NCI-H2107 (cell line): Measurements from ENCODE around the gene MAST4.

ENCODE experiments used
- DNase-seq: peaks from one replicate; lab custom pipeline; 2025; lab: John Stamatoyannopoulos, UW

MAST4 gene

DNA sequence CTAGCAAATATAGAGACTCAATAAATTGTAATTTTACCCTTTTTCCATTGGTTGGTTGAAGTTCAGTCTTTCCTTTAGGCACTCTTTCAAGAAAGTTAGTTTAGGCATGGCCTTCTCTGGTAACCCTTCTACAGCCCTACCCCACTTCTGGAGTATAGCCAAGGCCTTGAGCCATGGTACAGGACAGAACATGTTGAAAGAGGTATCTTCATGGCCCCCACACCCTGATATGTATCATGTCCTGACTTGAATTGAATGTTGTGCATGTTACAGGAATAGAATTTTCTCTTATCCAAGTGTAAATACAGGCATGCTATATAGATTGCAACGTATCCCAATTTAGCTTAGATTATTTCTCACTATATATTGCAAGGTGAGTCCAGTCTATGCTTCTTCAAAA, 424.8 kb downstream of the MAST4 start:
- DNase-seq, result no peak

DNA sequence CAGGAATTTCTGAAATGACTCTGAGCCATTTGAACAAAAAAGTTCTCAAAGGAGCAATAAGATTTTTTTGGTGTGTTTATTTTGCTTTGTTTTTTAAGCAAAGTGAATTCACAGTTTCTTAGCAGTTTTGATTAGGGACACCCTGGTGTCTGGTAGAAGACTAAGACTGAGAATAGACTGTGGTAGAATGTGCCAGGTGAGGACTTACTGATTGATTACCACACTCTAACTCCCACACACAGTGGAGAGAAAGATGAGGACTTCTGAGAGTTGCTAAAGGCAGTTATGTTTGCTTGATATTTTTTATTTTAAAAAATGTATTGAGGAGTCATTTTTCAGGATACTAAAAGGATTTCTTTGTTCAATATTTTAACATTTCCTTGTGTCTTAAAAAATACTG, 425.3 kb downstream of the MAST4 start:
- no peak for DNase-seq

DNA sequence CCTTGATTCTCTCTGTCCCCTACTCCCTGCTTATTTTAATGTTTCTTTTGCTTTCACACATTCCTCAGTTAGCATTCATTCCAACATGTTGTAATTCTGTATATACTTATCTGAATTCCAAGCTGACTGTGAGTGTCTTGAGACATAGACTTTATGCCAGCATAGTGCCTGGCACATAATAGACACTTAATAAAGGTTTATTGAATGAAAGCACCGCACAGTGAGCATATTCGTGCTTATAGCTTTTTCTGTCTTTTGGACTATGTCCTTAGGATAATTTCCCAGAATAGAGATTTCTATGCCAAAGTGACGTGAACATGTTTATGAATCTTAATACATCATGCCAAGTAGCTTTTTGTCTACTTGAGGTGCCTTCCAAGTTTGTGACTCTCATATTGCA, 425.8 kb downstream of the MAST4 start:
- no peak for DNase-seq

DNA sequence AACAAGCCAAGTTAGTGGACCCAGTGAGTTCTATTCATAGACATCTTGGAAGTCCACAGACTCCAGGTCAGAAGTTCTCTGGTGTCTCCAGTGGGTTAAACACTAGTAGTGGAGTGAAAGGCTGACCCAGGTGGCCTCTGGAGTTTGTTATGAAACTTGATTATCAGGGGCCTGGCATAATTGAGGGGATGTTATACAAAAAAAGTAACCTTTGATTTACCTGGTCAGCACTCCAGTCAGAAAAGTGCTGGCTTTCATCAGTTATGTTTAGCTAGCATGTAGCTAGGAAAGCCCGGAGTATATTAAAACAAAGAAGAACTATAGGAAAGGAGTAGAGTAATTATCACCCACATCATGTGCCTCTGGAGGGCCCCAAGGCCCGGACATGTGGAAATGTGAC, 429.3 kb downstream of the MAST4 start:
- DNase-seq, result no peak

DNA sequence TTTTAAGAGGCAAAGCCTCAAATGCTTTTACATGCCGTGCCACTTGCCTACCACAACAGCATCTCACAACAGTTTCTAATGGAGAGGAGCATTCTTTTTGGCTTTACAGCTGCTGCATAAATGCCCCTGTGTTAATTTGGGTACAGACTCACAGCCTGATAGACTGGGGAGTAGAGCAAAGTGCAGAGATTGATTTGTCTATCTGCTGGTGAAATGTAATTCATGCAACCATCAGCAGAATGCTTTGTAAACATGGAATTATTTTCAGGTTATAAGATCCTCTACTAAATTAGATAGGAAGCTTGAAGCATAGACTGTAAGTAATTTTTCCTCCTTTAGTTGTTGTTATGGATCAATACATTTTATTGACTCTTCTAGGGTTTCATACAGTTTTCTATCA, 430.1 kb downstream of the MAST4 start:
- no peak for DNase-seq

DNA sequence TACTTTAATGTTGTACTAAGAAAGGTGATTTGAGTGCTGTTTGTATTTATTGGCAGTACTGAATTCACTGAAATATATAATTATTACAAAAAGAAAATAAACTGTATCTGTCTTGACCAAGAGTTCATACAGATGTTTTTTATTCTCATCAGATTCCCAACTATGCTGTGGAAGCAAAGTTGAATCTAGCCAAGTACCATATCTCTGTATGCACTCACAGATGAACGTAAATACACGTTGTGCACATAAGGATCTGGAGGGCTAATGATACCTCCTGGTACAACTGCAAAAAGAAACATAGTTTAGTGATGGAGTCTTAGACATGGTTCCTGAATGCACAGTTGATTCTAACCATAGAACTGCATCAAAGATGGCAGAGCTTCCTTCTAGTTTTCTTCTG, 431.0 kb downstream of the MAST4 start:
- no peak for DNase-seq

DNA sequence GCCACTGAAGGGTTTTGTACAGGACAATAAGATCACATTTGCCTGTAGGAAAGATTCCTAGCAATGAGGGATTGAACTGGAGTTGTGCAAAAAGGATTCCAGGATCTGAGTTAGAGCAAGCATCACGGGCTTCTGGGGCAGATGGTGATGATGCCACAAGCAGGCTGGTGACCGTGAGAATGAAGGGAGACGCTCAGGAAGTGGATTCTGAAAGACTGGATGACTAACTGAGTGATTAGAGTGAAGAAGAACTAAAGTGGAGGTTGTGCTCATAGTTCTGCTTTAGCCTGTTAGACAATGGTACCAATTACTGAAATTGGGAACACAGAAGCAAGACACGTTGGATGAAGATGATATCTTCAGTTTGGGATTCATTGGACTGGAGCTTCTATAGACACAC, 432.2 kb downstream of the MAST4 start:
- DNase-seq, result no peak

DNA sequence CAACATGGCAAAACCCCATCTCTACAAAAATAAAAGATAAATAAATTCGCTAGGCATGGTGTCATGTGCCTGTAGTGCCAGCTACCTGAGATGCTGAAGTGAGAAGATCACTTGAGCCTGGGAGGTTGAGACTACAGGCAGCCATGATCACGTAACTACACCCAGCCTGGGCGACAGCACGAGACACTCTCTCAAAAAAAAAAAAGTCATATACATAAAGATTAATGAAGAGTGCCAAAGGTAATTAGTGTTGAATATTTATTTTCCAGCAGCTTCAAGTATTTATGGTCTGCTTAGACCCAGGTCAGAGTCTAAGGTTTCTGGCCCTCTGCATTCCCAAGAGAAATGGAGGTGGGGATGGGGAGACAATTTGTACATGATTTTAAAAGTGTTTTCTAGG, 432.7 kb downstream of the MAST4 start:
- no peak for DNase-seq

DNA sequence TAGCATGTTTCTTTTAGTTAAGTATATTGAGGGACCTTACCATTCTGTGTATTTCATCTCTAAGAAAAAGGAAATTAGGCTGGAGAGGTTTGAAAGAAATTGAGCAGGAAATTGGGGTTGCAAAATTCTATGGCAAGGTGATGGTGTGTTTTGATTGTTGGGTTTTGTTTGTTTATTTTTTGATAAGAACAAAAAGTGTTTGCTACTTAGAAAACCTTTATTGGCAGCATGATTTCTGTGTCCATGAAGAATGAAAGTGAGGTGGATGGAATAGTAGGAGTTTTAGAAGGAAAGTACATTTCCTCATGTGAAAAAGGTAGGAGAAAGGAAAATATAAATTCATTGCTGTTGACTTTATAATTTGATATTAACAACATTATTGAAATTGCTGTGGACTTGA, 433.3 kb downstream of the MAST4 start:
- no peak for DNase-seq

DNA sequence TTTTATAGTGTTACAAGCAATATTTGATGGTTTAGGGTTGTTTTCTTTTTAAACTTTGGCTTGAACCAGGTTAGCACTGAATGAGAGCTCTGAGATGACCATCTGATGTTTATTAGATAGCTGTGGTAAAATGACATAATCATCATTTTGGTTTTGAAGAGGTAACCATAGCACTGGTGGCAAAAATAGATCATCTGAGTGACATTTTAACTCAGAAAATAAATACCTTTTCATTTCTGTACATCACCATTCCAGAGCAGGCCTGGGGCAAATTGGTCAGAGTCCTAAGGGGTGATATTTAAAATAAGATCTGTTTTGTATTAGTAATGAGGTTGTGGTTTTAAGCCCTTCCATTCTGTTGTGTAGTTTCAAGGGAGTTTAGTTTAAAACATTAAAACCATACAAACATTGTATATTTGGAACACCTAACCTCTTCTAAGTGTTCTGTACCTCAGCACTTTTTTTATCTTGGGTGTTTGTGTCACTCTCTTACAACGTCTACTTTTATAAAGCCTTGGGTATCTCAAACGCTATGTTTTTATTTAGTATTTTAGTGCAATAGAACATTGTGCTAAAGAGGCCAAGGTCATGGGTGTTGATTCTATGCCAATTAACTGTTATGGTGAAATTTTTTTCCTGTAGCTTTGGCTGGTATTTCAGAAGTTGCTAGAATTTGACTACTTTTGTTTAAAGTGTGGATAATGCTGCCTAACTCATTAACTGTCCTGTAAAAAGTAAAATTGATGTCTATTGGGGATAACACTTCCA, 434.3 kb downstream of the MAST4 start:
- DNase-seq, result no peak

DNA sequence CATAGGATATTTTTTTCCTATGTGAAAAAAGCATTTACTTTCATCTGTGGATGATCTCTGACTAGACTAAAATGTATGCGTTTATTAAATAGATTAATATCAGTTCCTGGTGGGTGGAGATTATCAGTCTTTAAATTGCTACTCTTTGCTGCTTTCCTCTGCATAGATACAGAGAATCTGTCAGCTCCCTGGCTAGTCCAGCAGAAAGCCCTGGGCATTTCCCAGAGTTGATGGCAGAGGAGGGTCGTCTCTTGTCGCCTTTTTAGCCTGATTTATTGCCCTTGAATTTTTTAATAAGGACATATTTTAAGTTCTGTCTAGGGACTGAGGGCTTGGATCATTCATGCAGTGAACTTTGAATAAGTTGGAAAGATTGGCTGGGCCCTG, 434.9 kb downstream of the MAST4 start:
- DNase-seq, result no peak

DNA sequence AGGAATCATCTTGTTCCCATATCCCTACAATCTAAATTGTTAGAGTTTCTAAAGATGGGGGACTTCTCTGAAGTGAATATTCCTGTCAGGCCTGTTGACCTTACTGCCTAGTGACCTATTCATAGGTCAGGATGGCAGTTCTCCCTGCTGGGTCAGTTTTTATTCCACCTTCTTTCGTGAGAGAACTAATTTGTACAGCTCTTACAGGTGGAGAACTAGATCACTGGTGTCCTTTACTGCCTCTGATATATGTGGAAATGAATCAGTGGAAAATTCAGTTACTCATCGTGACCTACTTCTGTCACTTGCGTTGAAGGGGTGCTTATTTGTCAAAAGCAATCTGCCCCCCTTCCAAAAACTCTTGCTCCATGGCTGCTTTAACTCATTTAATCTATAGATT, 435.5 kb downstream of the MAST4 start:
- no peak for DNase-seq

DNA sequence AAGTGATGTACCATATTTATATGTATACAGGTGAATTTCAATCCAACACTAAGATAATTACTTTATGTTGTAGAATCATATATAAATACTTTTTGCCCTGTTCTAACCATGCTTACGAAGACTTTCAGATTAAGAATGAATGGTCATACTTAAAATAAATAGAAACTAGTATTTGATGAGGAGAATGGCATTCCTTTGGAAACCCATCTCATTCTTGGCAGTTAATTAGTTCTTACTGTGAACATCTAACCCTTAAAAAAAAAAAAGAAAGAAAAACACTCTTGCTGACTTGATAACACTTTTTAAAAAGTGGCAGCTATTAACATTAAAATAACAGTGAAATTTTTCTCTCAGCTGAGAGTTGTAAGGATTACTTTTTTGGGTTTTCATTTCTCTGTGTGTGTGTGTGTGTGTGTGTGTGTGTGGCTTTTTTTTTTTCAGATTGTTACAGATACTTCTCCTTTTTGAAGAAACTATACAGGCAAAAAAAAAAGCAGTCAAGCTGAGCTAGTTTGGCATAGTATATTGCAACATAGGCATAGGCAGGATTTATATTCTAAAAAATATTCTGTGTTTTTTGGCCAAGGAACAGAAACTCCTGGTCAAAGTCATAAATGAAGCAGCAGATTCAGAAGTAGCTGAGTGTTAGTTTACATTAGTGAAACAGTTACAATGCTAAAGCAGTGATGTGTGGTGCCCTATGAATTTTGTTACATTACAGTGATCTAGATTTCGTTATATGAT, 436.9 kb downstream of the MAST4 start:
- DNase-seq, result no peak

DNA sequence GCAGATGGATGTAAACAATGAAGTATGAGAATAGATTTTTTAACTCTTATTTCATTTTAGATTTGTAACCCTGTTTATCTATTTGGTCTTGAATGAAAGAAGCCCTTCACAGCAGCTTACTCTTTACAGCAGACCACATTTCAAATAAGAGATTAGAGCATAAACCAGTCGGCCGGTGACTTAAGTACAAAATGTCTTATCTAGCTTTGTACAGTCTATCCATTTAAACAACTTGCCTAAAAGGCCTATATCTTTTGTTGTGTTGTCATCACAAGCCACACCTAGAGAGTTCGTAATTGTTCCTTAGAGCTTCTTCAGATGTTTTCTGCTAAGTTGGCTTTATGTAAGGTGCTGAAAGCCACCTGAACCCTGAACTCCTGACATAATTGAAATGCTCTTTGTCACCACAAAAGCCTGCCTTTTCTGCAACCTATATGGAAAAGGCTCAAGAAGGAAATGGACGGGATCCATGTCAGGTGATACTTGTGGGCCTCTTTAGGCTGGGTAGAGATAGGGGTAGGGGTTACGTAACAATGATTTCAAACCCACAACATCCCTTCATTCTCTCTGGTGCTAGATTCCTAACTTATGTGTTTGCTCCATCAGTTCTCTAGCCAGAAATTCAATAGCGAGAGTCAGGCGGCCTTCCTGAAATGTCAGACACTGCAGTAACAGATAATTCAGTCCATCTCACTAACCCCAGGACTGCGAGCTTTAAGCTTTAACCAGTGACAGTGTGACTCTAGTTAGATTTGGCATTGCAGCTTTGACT, 437.9 kb downstream of the MAST4 start:
- no peak for DNase-seq

DNA sequence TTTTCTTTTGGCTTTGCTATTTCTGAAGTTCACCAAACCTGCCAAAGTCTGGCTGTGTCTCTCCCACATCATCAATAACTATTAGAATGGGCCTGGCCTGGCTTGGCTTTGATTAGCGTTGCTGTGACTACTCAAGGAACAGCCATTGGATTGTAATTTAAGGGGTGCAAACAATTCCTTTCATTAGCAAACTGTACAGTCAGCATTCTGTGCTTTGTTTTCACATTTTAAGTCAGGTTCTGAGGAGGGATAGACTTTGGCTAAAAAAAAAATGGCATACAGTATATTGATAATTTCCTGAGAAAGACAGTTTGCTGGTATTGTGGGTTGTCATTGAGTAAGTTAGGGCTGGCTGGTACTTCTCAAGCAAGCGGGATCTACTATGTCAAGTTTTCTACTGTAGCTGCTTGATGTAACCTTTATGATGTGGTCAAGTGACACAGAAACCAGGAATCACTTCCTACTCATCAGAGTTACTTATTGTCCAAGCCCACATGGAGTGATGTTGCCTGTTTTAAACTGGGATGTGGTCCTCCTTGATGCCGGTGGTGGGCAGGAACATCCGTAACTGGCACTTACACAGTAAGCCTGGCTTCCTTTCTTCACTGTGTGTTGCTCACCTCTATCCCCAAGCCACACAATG, 439.0 kb downstream of the MAST4 start:
- no peak for DNase-seq

DNA sequence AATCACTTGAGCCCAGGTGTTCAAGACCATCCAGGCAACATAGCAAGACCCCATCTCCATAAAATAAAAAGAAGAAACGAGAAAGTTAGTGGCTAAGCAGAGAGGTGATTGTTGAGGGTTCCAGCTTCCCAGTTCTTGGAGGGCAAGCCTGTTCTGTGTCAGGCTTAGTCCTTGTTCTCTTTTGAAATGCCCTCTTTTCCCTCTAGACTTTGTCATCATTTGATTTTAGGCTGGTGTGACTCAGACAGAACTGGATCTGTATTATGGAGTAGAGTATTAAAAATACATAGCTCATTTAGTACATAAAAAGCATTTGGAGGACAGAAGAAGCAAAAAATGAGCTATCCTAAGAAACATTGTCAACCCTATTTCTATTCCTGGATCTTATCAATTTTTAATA, 441.0 kb downstream of the MAST4 start:
- DNase-seq, result no peak

DNA sequence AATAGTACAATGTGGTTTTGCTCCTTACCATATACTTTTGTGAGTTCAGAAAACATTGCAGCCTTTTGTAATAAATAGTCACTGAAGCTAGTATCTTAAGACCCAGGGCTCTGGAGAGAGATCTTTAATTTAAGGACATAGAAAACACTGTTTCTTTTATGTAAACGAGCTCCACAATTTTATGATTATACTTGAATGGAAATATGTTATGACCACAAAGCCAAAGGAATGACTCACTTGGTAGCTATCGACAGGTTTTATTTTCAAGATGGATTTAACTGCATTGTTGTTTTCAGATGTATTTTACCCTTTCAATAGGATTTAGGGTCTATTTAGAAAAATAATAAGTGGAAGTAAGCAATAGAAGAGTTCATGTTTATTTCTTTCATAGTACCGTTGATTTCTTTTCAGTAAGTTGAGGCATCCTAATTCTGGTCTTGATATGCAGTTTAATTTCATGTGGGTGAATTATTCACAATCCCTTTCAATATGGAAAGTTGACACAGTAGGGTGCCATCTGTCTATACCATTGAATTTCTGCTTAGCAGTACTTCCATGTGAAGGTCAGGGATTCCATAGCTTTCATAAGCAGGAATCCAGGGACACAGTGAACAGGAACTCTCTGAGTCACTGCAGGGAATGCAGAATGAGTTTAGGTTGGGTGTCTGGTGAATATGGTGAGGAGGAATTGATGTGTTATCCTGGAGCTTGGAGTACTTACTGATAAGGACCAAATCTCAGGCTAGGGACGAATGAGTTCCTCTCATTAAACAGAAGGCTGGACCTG, 442.8 kb downstream of the MAST4 start:
- no peak for DNase-seq

DNA sequence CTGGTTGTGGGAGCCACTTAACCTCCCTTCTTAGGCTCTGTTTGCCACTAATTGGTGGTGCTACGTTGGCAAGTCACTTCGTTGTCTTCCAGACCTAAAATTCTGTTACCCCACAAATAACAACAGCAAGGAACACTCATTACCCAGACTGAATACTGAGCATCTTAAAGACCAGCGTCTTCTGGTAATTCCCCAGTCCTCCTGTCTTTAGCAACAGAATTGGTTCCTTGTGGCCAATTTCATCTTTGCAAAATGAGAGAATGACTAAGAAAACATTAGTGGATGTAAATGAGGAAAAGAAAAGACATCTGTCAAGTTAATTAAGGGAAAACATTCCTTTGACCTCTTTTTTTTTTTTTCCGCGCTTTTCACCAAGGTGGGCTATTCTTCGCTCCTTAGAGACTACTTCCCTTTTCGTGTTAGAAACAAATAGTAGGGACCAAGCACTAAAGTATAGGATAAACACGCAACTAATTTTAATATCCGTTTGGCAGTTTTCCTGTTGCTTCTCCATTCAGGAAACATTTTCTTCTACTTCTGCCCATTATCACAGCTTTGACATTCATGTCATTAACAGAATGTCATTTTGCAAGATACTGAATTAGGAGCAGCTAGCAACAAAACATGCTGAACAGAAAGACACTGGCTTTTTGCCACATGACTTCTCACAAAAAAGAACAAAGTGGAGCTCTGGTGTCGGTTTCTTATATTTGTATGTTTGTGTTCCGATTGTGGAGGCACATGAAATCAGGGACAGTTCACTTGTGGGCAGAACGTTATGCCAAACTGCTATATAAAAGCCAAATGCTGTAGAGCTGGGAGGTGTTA, 446.2 kb downstream of the MAST4 start:
- DNase-seq, result no peak

DNA sequence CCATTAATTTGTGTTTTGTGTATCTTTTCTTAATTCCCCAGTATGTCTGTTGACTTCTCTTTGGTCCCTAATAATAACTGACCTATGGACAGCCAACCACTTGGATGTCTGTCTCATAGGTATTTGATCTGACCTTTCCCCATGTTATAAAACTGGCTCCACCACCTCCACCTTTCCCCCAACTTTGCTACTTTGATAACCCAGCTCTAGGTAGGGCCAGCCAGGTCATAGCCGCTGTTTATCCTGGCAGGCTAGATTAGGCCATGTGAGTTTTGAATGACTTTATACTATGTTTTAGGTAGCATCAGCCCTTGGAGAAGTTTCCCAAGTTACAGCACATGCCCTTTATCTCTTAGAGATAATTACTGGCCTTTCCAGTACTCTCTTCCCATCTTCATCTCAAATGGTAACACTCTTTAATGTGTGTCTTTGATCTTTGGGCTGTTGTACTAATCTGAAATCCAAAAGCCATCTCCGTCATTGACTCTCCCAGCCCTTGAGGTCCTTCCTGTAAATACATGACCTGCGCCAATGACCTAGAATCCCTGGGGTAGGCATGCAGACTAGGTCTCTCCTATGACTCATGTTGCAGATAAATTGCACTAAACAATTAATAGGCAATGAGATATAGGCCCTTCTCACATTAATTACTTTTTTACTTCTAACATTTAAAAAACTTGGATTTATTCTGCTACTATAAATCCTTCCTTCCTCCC, 447.8 kb downstream of the MAST4 start:
- no peak for DNase-seq
